HepG2 (cell line): ENCODE results near the gene ASTN2.

Source experiments
- HIC2 ChIP-seq: sonication (generic); formaldehyde crosslinking; IDR thresholded peaks from 2 replicates; pipeline ENCODE4 v1.9.0; 2022; ENCODE audit warnings: low read depth, missing genetic modification reagents
- PAX8 ChIP-seq: sonication (generic); formaldehyde crosslinking; IDR thresholded peaks from 2 replicates; pipeline ENCODE4 v1.8.0; 2022; ENCODE audit warnings: mild to moderate bottlenecking, missing genetic modification reagents, borderline replicate concordance
- REPIN1 ChIP-seq: sonication (generic); formaldehyde crosslinking; IDR thresholded peaks from 2 replicates; pipeline ENCODE4 v1.8.0; 2022; ENCODE audit warnings: missing genetic modification reagents, low read depth, mild to moderate bottlenecking, borderline replicate concordance
- REST ChIP-seq, 2 experiments: IDR thresholded peaks; 2 replicates each; pipeline ENCODE4 v1.6.1; 2011 to 2012; ENCODE audit warnings: low read length in 2 of 2, borderline replicate concordance in 1 of 2, low read depth in 1 of 2, mild to moderate bottlenecking in 1 of 2, moderate library complexity in 1 of 2
- ZBTB26 ChIP-seq: IDR thresholded peaks from 2 replicates; pipeline ENCODE4 v1.6.1; 2016; ENCODE audit warnings: missing compliant biosample characterization, missing genetic modification reagents, borderline replicate concordance
- ZFAT ChIP-seq: sonication (generic); formaldehyde crosslinking; conservative IDR thresholded peaks from 2 replicates; pipeline ENCODE4 v1.8.1; 2023; ENCODE audit warnings: missing genetic modification reagents, inconsistent platforms

GRCh38 chr9:116798521-116798920, 616.3 kb downstream of the ASTN2 start:
- no peak for TF ChIP-seq REST (IDR thresholded peaks at IDR 0.05; ENCODE audit: borderline replicate concordance in 1 of 2, low read depth in 1 of 2, low read length in 2 of 2)
- TF ChIP-seq HIC2 (CRISPR knock-in tag) = no peak
- TF ChIP-seq ZBTB26 (CRISPR knock-in tag) = no peak
- TF ChIP-seq REPIN1 (CRISPR knock-in tag) = no peak
- no peak for TF ChIP-seq PAX8 (CRISPR knock-in tag)
- no peak for TF ChIP-seq ZFAT (CRISPR knock-in tag)
